GM18867 (cell line): ENCODE results near the gene SP2.

Source experiments
- ATAC-seq: cut with Tn5 transposase; IDR thresholded peaks from one replicate; pipeline ENCODE4 v1.9.1; 2021; ENCODE audit warnings: mild to moderate bottlenecking, moderate library complexity; ENCODE audit not compliant: unreplicated experiment

Gene SP2

GRCh38 chr17:47889734-47890529 lies 6.1 kb upstream of the SP2 start:
- ATAC-seq, result peak; percentile 67

- no peak for ATAC-seq
Measured at GRCh38 chr17:47891545-47892088, 4.4 kb upstream of the SP2 start.

DNA sequence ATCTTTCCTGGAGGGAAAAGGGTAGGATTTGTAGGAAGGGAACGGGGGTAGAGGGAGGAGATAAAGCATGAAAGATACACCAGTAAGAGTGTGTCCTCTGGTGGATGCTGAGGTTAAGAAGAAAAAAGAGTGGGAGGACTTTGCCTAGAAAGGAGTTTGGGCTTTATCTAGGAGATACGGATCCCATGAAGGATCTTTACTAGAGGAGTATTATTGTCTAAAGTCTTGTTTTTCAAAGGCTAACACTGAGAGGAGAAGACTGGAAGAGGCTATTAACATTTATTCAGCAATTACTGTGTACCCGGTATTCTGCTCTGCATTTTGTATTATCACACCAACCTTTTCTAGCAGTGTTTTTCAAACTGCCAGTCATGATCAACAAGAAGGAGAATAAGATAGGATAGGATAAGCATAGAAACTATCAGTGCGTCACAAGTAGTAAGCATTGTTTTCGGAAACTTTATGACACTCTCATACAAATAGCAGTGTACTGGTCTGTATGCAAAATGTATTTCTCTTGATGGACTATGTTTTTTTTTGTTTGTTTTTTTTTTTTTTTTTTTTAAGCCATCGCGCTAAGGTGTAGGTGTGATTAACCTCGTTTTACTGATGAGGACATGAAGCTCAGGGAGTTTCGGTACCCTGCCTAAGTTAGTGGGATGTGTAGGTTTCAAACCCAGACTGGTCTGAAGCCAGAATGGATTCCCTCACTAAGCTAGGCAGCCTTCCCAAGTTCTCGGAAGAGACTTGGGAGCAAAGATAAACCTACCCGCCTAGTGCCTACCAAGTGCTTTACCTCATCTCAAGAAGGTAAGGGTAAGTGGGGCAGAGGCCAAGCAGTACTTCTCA lies 1.3 kb upstream of the SP2 start:
- ATAC-seq, result no peak

- ATAC-seq, result no peak
Measured at GRCh38 chr17:47895347-47895855, 635 bp upstream of the SP2 start.

GRCh38 chr17:47896672-47897490 lies 845 bp downstream of the SP2 start:
- no peak for ATAC-seq

GRCh38 chr17:47897561-47897960 lies 1.5 kb downstream of the SP2 start:
- ATAC-seq, result no peak

DNA sequence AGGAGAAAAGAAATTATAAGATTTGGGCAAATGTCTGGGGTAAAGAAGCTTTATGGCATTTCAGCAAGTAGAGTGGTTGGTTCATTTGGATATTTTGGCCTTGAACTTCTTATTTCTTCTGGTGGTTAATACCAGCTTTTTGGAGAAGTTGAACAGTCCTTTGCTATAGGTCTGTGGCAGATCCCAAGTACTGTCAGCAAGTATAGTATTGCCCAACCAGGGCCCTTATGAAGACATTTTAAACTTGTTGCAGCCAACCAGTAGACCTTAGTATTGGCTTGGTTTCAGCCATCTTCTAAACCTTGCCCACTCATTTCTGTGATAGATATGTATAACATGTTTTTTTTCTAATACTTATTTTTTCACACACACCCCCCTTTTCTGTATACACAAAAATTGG lies 2.2 kb downstream of the SP2 start:
- no peak for ATAC-seq

- ATAC-seq, result no peak
Measured at GRCh38 chr17:47899643-47900042, 3.6 kb downstream of the SP2 start.

GRCh38 chr17:47901423-47901822 lies 5.4 kb downstream of the SP2 start:
- ATAC-seq, result no peak

DNA sequence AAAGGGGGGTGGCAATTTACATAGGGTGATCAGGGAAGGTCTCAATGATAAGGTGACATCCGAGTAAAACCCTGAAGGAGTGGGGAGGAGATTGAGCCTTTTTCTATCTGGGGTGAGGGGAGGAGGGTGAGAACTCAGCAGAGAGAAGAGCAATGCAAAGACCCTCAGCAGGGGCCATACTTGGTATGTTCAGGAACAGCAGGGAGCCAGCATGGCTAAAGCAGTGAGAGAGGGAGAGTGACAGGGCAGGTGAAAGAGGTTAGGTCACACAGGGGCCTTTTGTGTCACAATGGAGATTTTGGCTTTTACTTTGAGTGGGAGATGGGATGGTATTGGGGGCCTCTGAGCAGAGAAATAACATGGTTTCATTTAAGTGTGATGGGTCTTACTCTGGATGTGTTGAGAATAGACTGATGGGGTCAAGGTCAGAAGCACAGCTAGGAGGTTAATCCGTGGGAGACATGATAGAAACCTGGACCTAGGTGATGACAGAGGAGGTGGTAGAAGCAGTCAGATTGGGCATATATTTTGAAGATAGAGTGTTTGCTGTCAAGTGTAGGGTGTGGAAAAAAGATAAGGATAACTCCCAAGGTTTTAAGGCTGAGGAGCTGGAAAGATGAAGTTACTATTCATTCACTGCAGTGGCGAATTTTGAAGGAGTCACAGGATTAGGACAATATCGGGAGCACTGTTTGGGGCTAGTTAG lies 6.2 kb downstream of the SP2 start:
- no peak for ATAC-seq

GRCh38 chr17:47905221-47905733 lies 9.2 kb downstream of the SP2 start:
- ATAC-seq, result no peak

DNA sequence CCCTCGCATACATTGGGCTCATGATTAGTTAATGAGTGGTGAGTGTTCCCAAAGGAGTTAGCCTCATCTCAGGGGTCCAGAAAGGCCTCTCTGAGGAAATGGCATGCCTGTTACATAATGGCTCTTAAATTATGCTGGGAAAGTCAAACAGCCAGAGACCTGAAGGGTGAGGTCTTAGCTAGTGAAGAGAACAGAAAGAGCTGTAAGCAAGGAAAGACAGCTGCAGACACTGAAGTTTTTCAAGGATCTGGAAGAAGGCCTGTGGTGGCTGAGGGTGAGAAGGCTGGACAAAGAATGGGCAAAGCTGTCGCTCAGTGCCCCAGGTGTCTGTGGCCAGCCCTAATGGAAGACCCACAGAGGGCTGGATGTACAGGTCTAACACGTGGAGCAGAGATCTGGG lies 10.4 kb downstream of the SP2 start:
- ATAC-seq, result no peak

- no peak for ATAC-seq
Measured at GRCh38 chr17:47907932-47908562, 12.0 kb downstream of the SP2 start.

DNA sequence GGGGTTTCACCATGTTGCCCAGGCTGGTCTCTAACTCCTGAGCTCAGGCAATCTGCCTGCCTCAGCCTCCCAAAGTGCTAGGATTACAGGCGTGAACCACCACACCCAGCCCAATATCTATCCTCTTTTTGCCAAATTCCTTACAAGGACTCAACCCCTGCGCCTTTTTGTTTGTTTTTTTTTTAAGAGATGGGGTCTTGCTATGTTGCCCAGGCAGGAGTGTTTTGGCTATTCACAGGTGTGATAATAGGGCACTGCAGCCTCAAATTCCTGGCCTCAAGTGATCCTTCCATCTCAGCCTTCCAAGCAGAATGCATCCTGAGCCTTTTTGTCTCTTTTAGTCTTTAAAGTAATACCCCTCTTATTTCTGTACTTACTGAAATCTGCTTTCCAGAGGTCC lies 17.0 kb downstream of the SP2 start:
- ATAC-seq, result no peak

GRCh38 chr17:47914306-47914948 lies 18.4 kb downstream of the SP2 start:
- ATAC-seq, result no peak

- ATAC-seq, result no peak
Measured at GRCh38 chr17:47915776-47916398, 19.9 kb downstream of the SP2 start.

DNA sequence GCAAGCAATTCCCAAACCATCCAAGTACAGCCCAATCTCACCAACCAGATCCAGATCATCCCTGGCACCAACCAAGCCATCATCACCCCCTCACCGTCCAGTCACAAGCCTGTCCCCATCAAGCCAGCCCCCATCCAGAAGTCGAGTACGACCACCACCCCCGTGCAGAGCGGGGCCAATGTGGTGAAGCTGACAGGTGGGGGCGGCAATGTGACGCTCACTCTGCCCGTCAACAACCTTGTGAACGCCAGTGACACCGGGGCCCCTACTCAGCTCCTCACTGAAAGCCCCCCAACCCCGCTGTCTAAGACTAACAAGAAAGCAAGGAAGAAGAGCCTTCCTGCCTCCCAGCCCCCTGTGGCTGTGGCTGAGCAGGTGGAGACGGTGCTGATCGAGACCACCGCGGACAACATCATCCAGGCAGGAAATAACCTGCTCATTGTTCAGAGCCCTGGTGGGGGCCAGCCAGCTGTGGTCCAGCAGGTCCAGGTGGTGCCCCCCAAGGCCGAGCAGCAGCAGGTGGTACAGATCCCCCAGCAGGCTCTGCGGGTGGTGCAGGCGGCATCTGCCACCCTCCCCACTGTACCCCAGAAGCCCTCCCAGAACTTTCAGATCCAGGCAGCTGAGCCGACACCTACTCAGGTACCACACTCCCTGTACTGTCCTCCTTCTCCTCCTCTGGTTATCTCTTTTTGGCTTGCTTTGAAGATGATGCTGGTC lies 20.6 kb downstream of the SP2 start:
- no peak for ATAC-seq

GRCh38 chr17:47917581-47917980 lies 21.5 kb downstream of the SP2 start:
- no peak for ATAC-seq
